NCI-H146 treated with DMSO at 0.1 percent for 48 hours (cell line): ENCODE results near the gene SLC6A15.
A peak's percentile ranks its signal among the peaks of the same experiment; 100 is the strongest.

Experiments
- DNase-seq: peaks from one replicate; lab custom pipeline; 2025; ENCODE audit not compliant: unreplicated experiment; lab: John Stamatoyannopoulos, UW

The SLC6A15 gene

GRCh38 chr12:84912198-84913128 is at the start of gene SLC6A15:
Gene SLC6A15 (minus strand): TSS chr12:84912799. CDS start chr12:84892120, 20,679 bp downstream.
- peak; percentile 41 for DNase-seq

- DNase-seq = no peak
Observed at GRCh38 chr12:84960918-84961317, 48.3 kb upstream of the SLC6A15 start.

GRCh38 chr12:84955298-84955697 is 42.7 kb upstream of the SLC6A15 start:
- no peak for DNase-seq

GRCh38 chr12:84954415-84954814 is 41.8 kb upstream of the SLC6A15 start:
- no peak for DNase-seq

- DNase-seq = no peak
Observed at GRCh38 chr12:84950971-84951546, 38.5 kb upstream of the SLC6A15 start.

GRCh38 chr12:84946753-84947152 is 34.2 kb upstream of the SLC6A15 start:
- DNase-seq = no peak

- no peak for DNase-seq
Observed at GRCh38 chr12:84937415-84937814, 24.8 kb upstream of the SLC6A15 start.

GRCh38 chr12:84929501-84929900 is 16.9 kb upstream of the SLC6A15 start:
- DNase-seq = no peak

- no peak for DNase-seq
Observed at GRCh38 chr12:84924981-84925380, 12.4 kb upstream of the SLC6A15 start.

- DNase-seq = no peak
Observed at GRCh38 chr12:84922693-84923092, 10.1 kb upstream of the SLC6A15 start.

- DNase-seq = no peak
Observed at GRCh38 chr12:84920331-84920730, 7.7 kb upstream of the SLC6A15 start.

- DNase-seq = no peak
Observed at GRCh38 chr12:84919271-84919670, 6.7 kb upstream of the SLC6A15 start.

- DNase-seq = no peak
Observed at GRCh38 chr12:84913129-84913515, 523 bp upstream of the SLC6A15 start.

- peak; percentile 31 for DNase-seq
Observed at GRCh38 chr12:84911271-84912197, 1.1 kb downstream of the SLC6A15 start.

GRCh38 chr12:84910549-84911241 is 1.9 kb downstream of the SLC6A15 start:
- DNase-seq = peak; percentile 26

GRCh38 chr12:84904051-84904450 is 8.5 kb downstream of the SLC6A15 start:
- DNase-seq = no peak

- no peak for DNase-seq
Observed at GRCh38 chr12:84891106-84891838, 21.3 kb downstream of the SLC6A15 start.

- DNase-seq = no peak
Observed at GRCh38 chr12:84889818-84890217, 22.8 kb downstream of the SLC6A15 start.

GRCh38 chr12:84888861-84889260 is 23.7 kb downstream of the SLC6A15 start:
- no peak for DNase-seq

GRCh38 chr12:84877340-84877739 is 35.3 kb downstream of the SLC6A15 start:
- no peak for DNase-seq
